Endothelial cell of umbilical vein (primary cell): ENCODE data around the gene STK17A. TPM values are rescaled to one million over a fixed set of nuclear protein-coding genes. Genes with fewer than 3 reads are reported as not detected.

Experiments used
- BruUV-seq: library from RNA; stranded (reverse); fragments of 400-500 nt; replicated peaks from 2 replicates; lab custom pipeline; 2021; lab: Mats Ljungman, UMichigan
- CTCF ChIA-PET: fragments of 300-600, 350-600 bp; sonication (Branson Sonifier 250); formaldehyde crosslinking; loops from one replicate; lab custom pipeline; 2021; ENCODE audit warnings: antibody characterized with exemption, inconsistent platforms; lab: Charles Lee
- POLR2A ChIA-PET: fragments of 300-600, 350-600 bp; sonication (Branson Sonifier 250); formaldehyde crosslinking; loops from one replicate; lab custom pipeline; 2021; ENCODE audit warnings: antibody characterized with exemption, inconsistent platforms; lab: Charles Lee
- DNase-seq: peaks from one replicate; pipeline ENCODE4 v3.0.0-alpha.2; 2011; ENCODE audit warnings: low read depth, low spot score
- FAIRE-seq: peaks from 2 replicates; lab custom pipeline; 2011; peaks lifted over from hg19 to GRCh38; lab: Jason Lieb, UNC
- H2AFZ ChIP-seq: 2 replicates; pipeline ENCODE4 v1.6.0; 2012; ENCODE audit warnings: low read depth, low read length, control low read depth, inconsistent platforms
- H3K27ac ChIP-seq: 2 replicates; pipeline ENCODE4 v1.5.1; 2011; ENCODE audit warnings: low read depth, mild to moderate bottlenecking, control low read depth, low read length, moderate library complexity; ENCODE audit not compliant: insufficient read depth
- H3K27me3 ChIP-seq, 2 experiments: 2 replicates each; pipeline versions ENCODE4 v1.6.0 to v1.6.1; 2011; ENCODE audit warnings: low read length in 2 of 2, mixed read lengths in 1 of 2; ENCODE audit not compliant: control insufficient read depth in 2 of 2, insufficient read depth in 2 of 2
- H3K36me3 ChIP-seq, 2 experiments: 2 replicates in 1 of 2; 3 replicates in 1 of 2; pipeline ENCODE4 v1.5.1; 2011; ENCODE audit warnings: low read length in 2 of 2, mild to moderate bottlenecking in 1 of 2, moderate library complexity in 1 of 2; ENCODE audit not compliant: control insufficient read depth in 2 of 2, insufficient read depth in 2 of 2; ENCODE audit errors: extremely low read depth in 1 of 2
- H3K4me1 ChIP-seq: 3 replicates; pipeline ENCODE4 v1.5.1; 2011; ENCODE audit warnings: mild to moderate bottlenecking, low read length; ENCODE audit not compliant: control insufficient read depth, insufficient read depth; ENCODE audit errors: extremely low read depth
- H3K4me2 ChIP-seq: 2 replicates; pipeline ENCODE4 v1.6.1; 2011; ENCODE audit warnings: low read length, control low read depth, mixed read lengths; ENCODE audit not compliant: insufficient read depth
- H3K4me3 ChIP-seq, 3 experiments: fragments of 200-600 bp in 1 of 3; sonication (generic), shearing (Covaris generic) in 1 of 3; replicated peaks in 1 of 3; 2 replicates each; pipeline ENCODE4 v1.5.1; 2011 to 2016; ENCODE audit warnings: control low read depth in 3 of 3, low read length in 3 of 3, mild to moderate bottlenecking in 2 of 3, inconsistent platforms in 1 of 3, low read depth in 1 of 3, moderate library complexity in 1 of 3; ENCODE audit not compliant: insufficient read depth in 1 of 3
- H3K79me2 ChIP-seq: 2 replicates; pipeline ENCODE4 v1.6.0; 2012; ENCODE audit warnings: low read length, inconsistent platforms; ENCODE audit not compliant: control insufficient read depth, insufficient read depth
- H3K9ac ChIP-seq: replicated peaks from 2 replicates; pipeline ENCODE3; 2011; ENCODE audit warnings: low read length, control low read depth; ENCODE audit not compliant: insufficient read depth; ENCODE audit errors: extremely low read depth
- H3K9me1 ChIP-seq: replicated peaks from 3 replicates; pipeline ENCODE4 v1.6.0; 2011; ENCODE audit warnings: mild to moderate bottlenecking, low read length; ENCODE audit not compliant: control insufficient read depth, insufficient read depth; ENCODE audit errors: extremely low read depth
- H3K9me3 ChIP-seq: replicated peaks from 2 replicates; pipeline ENCODE4 v1.5.1; 2012; ENCODE audit warnings: low read length, inconsistent platforms; ENCODE audit not compliant: control insufficient read depth, insufficient read depth
- H4K20me1 ChIP-seq: replicated peaks from 2 replicates; pipeline ENCODE3; 2011; ENCODE audit warnings: mild to moderate bottlenecking, low read length; ENCODE audit not compliant: control insufficient read depth, insufficient read depth; ENCODE audit errors: extremely low read depth
- CTCF ChIP-seq, 2 donors: IDR thresholded peaks; 1 replicate in 1 of 2; 2 replicates in 1 of 2; pipeline ENCODE4 v1.5.1; 2011; ENCODE audit warnings: low read length in 2 of 2, mild to moderate bottlenecking in 2 of 2, moderate library complexity in 2 of 2, control low read depth in 1 of 2, inconsistent platforms in 1 of 2, low read depth in 1 of 2; ENCODE audit not compliant: insufficient read depth in 1 of 2; ENCODE audit errors: extremely low read depth in 1 of 2
- EZH2 ChIP-seq: IDR thresholded peaks from 2 replicates; pipeline ENCODE4 v1.6.1; 2012; ENCODE audit warnings: borderline replicate concordance, low read depth, mild to moderate bottlenecking, moderate library complexity, low read length, inconsistent platforms; ENCODE audit not compliant: severe bottlenecking
- FOS ChIP-seq: IDR thresholded peaks from 2 replicates; pipeline ENCODE4 v1.6.1; 2011; ENCODE audit warnings: mild to moderate bottlenecking, low read length, moderate library complexity, borderline replicate concordance; ENCODE audit not compliant: insufficient read depth
- GATA2 ChIP-seq: IDR thresholded peaks from 2 replicates; pipeline ENCODE4 v1.7.0; 2011; ENCODE audit warnings: low read depth, mild to moderate bottlenecking, moderate library complexity, mixed read lengths, low read length; ENCODE audit not compliant: insufficient read length, insufficient read depth
- JUN ChIP-seq: IDR thresholded peaks from 2 replicates; pipeline ENCODE4 v1.6.1; 2011; ENCODE audit warnings: borderline replicate concordance, low read depth; ENCODE audit not compliant: insufficient read length, insufficient read depth
- MAX ChIP-seq: IDR thresholded peaks from 2 replicates; pipeline ENCODE4 v1.6.1; 2011; ENCODE audit not compliant: insufficient read depth, insufficient read length
- MYC ChIP-seq: IDR thresholded peaks from one replicate; pipeline ENCODE4 v1.6.1; 2011; ENCODE audit warnings: mild to moderate bottlenecking, low read depth, low read length
- POLR2A ChIP-seq: IDR thresholded peaks from 2 replicates; pipeline ENCODE4 v1.6.1; 2012; ENCODE audit warnings: low read depth, mild to moderate bottlenecking, control low read depth, low read length
- POLR2AphosphoS5 ChIP-seq: IDR thresholded peaks from 2 replicates; pipeline ENCODE4 v1.6.1; 2012; ENCODE audit warnings: low read depth, mild to moderate bottlenecking, control low read depth, low read length, moderate library complexity; ENCODE audit not compliant: insufficient read depth
- dilution Hi-C: fragments of 300-500 bp; cut with MboI; formaldehyde crosslinking; loops from one replicate; pipeline ENCODE4 v1.15.0; 2019; ENCODE audit warnings: low sequenced_read_pairs; ENCODE audit not compliant: extremely low pct_ligation_motif_present
- intact Hi-C: fragments of 100-400 bp; cut with micrococcal nuclease; formaldehyde crosslinking; loops from one replicate; pipeline ENCODE4 v1.10.0; 2022
- polyA plus RNA-seq, 4 experiments: library from polyadenylated mRNA; depleted of rRNA in 3 of 4; stranded (reverse) in 3 of 4; unstranded in 1 of 4; fragments of >200 nt; gene quantifications; 2 replicates each; pipeline versions ENCODE4 v1.2.1 to v1.2.3, GENCODE V29; 2011 to 2012; ENCODE audit warnings: missing spikeins in 1 of 4
- total RNA-seq: library from RNA; stranded (reverse); gene quantifications from 2 replicates; pipeline ENCODE4 v1.2.3, GENCODE V29; 2021

Gene STK17A
- total and polyA plus RNA-seq, 2 donors (not counting 3 experiments of a cell fraction or from before 2014, with no cell fraction given), result 11.7 to 58.8 TPM

GRCh38 chr7:43535031-43535451 lies 47.9 kb upstream of the STK17A start:
- CTCF ChIA-PET, result no interaction called here
- H4K20me1 ChIP-seq, result no peaks in the 10 kb centered on the region
- POLR2A ChIA-PET, result no interaction called here
- BruUV-seq, result no TSS peak
- H3K4me2 ChIP-seq, result no peak overlapping the region
- H3K27me3 ChIP-seq, result peaks cover 4 to 18% of the 10 kb centered on the region in 2 experiments
- DNase-seq (no peak), FAIRE-seq (no peak)
- H3K27ac ChIP-seq, result no peak overlapping the region
- H3K79me2 ChIP-seq, result no peaks in the 10 kb centered on the region
- no peaks in the 10 kb centered on the region for H3K9me3 ChIP-seq
- dilution Hi-C loops (no loop called here), intact Hi-C loops (no loop called here)
- H2AFZ ChIP-seq, result no peak overlapping the region
- no peak for TF ChIP-seq GATA2
- no peak for TF ChIP-seq POLR2AphosphoS5
- no peak for TF ChIP-seq MAX
- no peak for TF ChIP-seq EZH2
- TF ChIP-seq CTCF (IDR thresholded peaks at IDR 0.05; ENCODE audit: extremely low read depth in 1 of 2, insufficient read depth in 1 of 2, low read depth in 1 of 2, low read length in 2 of 2), result no peak
- no peak for TF ChIP-seq JUN
- TF ChIP-seq POLR2A, result no peak
- no peak for TF ChIP-seq FOS
- TF ChIP-seq MYC, result no peak
- H3K9ac ChIP-seq, result no peak overlapping the region
- H3K4me1 ChIP-seq, result no peaks in the 10 kb centered on the region
- H3K36me3 ChIP-seq, result no peaks in the 10 kb centered on the region
- H3K9me1 ChIP-seq, result no peaks in the 10 kb centered on the region
- no peak overlapping the region for H3K4me3 ChIP-seq
